GM12878 (cell line): Measurements from ENCODE around the gene HOXD11. TPM values are rescaled to one million over a fixed set of nuclear protein-coding genes. Genes with fewer than 3 reads are reported as not detected.

Source experiments
- ATAC-seq: fragments of 200-7000 bp; cut with Tn5 transposase; 3 replicates; pipeline ENCODE4 v1.9.1; 2020; ENCODE audit warnings: mild to moderate bottlenecking, moderate library complexity
- BruUV-seq: library from RNA; stranded (reverse); fragments of 400-500 nt; replicated peaks from 2 replicates; lab custom pipeline; 2021; lab: Mats Ljungman, UMichigan
- CTCF ChIA-PET: fragments of 300-600 bp; sonication (Branson Sonifier 250); formaldehyde crosslinking; extraction: SDS; loops from one replicate; lab custom pipeline; 2021; ENCODE audit warnings: inconsistent platforms; lab: Yijun Ruan, JAX
- POLR2A ChIA-PET: fragments of 350-600 bp; formaldehyde crosslinking; extraction: SDS; loops from one replicate; lab custom pipeline; 2021; ENCODE audit warnings: inconsistent platforms; lab: Charles Lee
- RAD21 ChIA-PET: fragments of 300-600 bp; sonication (Branson Sonifier 250); formaldehyde crosslinking; loops from one replicate; lab custom pipeline; 2023; ENCODE audit warnings: antibody characterized with exemption; ENCODE audit not compliant: unreplicated experiment; lab: Charles Lee
- SMC1A ChIA-PET: fragments of 300-600 bp; sonication (Branson Sonifier 250); formaldehyde crosslinking; loops from one replicate; lab custom pipeline; 2023; ENCODE audit not compliant: unreplicated experiment, uncharacterized antibody; lab: Charles Lee
- DNase-seq: peaks from one replicate; pipeline ENCODE4 v3.0.0-alpha.2; 2011; ENCODE audit warnings: low read depth, low spot score
- FAIRE-seq: peaks from 3 replicates; lab custom pipeline; 2011; peaks lifted over from hg19 to GRCh38; lab: Jason Lieb, UNC
- H2AFZ ChIP-seq: 2 replicates; pipeline ENCODE4 v1.6.0; 2011; ENCODE audit warnings: low read depth, low read length, control low read depth; ENCODE audit not compliant: control insufficient read depth
- H3K27ac ChIP-seq: 2 replicates; pipeline ENCODE4 v1.5.1; 2011; ENCODE audit warnings: control low read depth; ENCODE audit not compliant: control insufficient read depth, insufficient read depth
- H3K27me3 ChIP-seq, 2 experiments: replicated peaks in 1 of 2; 2 replicates each; pipeline versions ENCODE4 v1.6.0 to v1.6.1; 2011; ENCODE audit warnings: low read length in 1 of 2; ENCODE audit not compliant: control insufficient read depth in 2 of 2, insufficient read depth in 2 of 2
- H3K36me3 ChIP-seq, 2 experiments: 2 replicates each; pipeline ENCODE4 v1.5.1; 2011; ENCODE audit warnings: low read length in 1 of 2; ENCODE audit not compliant: control insufficient read depth in 2 of 2, insufficient read depth in 2 of 2
- H3K4me1 ChIP-seq: 2 replicates; pipeline ENCODE4 v1.6.1; 2011; ENCODE audit warnings: mild to moderate bottlenecking, low read length, moderate library complexity, mixed read lengths; ENCODE audit not compliant: control insufficient read depth, insufficient read depth
- H3K4me2 ChIP-seq: 2 replicates; pipeline ENCODE4 v1.6.0; 2011; ENCODE audit warnings: control low read depth; ENCODE audit not compliant: control insufficient read depth, insufficient read depth
- H3K4me3 ChIP-seq: fragments of 200-600 bp; sonication (generic); 2 replicates; pipeline ENCODE4 v1.5.1; 2016
- H3K79me2 ChIP-seq: 2 replicates; pipeline ENCODE4 v1.6.0; 2011; ENCODE audit warnings: low read length; ENCODE audit not compliant: control insufficient read depth, insufficient read depth
- H3K9ac ChIP-seq: 2 replicates; pipeline ENCODE4 v1.8.0; 2011; ENCODE audit warnings: low read length, control low read depth, mixed read lengths; ENCODE audit not compliant: control insufficient read depth, insufficient read depth
- H3K9me3 ChIP-seq: replicated peaks from 3 replicates; pipeline ENCODE4 v1.5.1; 2011; ENCODE audit warnings: mild to moderate bottlenecking, low read length; ENCODE audit not compliant: control insufficient read depth, insufficient read depth
- H4K20me1 ChIP-seq: 2 replicates; pipeline ENCODE4 v1.6.0; 2011; ENCODE audit not compliant: control insufficient read depth, insufficient read depth
- DPF2 ChIP-seq: fragments of 450-650 bp; IDR thresholded peaks from 2 replicates; pipeline ENCODE4 v1.6.1; 2017; ENCODE audit warnings: mild to moderate bottlenecking
- HDGF ChIP-seq: fragments of 450-650 bp; IDR thresholded peaks from 2 replicates; pipeline ENCODE4 v1.6.1; 2016; ENCODE audit warnings: antibody characterized with exemption
- MYB ChIP-seq: fragments of 150-350 bp; IDR thresholded peaks from 2 replicates; pipeline ENCODE4 v1.6.1; 2014; ENCODE audit warnings: mild to moderate bottlenecking, low read depth, low read length, borderline replicate concordance
- RAD21 ChIP-seq: IDR thresholded peaks from 2 replicates; pipeline ENCODE4 v1.6.1; 2011; ENCODE audit warnings: mild to moderate bottlenecking, low read depth, low read length, moderate library complexity; ENCODE audit not compliant: insufficient read depth
- RB1 ChIP-seq: fragments of 450-650 bp; formaldehyde crosslinking; IDR thresholded peaks from 2 replicates; pipeline ENCODE4 v1.6.1; 2017; ENCODE audit warnings: mild to moderate bottlenecking, borderline replicate concordance
- SREBF1 ChIP-seq: IDR thresholded peaks from 2 replicates; pipeline ENCODE4 v1.6.1; 2012; ENCODE audit warnings: mild to moderate bottlenecking, low read length
- WGBS: methylation state at CpG from one replicate; pipeline ENCODE4 v1.1.6; 2016; ENCODE audit warnings: low lambda C conversion rate; ENCODE audit not compliant: insufficient replicate concordance, insufficient coverage; ENCODE audit errors: missing lambda C conversion rate; 5-methylcytosine and 5-hydroxymethylcytosine counted together
- in situ Hi-C: fragments of 300-500 bp; cut with MboI; formaldehyde crosslinking; loops from 9 replicates; pipeline ENCODE4 v1.14.3; 2018; ENCODE audit warnings: mixed read lengths
- intact Hi-C: fragments of 100-400 bp; cut with micrococcal nuclease; formaldehyde crosslinking; loops from one replicate; pipeline ENCODE4 v1.14.2; 2022; ENCODE audit not compliant: unreplicated experiment
- polyA plus RNA-seq, 11 experiments: library from polyadenylated mRNA; depleted of rRNA in 4 of 11; unstranded in 6 of 11; stranded (reverse) in 5 of 11; fragments of >200 nt; fragmentation: Nextera tagmentation in 4 of 11; fragmentation: Illumina TruSeq in 1 of 11; extraction: Ambion mirVana in 4 of 11; extraction: Trizol in 1 of 11; gene quantifications; 1 replicate in 1 of 11; 2 replicates in 10 of 11; pipeline versions ENCODE4 v1.2.1 to v1.2.3, GENCODE V29; 2011 to 2016; ENCODE audit warnings: inconsistent platforms in 2 of 11, missing spikeins in 2 of 11, low read depth in 1 of 11
- total RNA-seq, 4 experiments: library from RNA; depleted of rRNA in 3 of 4; stranded (reverse); fragments of >200 nt in 3 of 4; fragmentation: Illumina TruSeq in 1 of 4; extraction: Trizol in 1 of 4; gene quantifications; 2 replicates each; pipeline versions ENCODE4 v1.2.1 to v1.2.3, GENCODE V29; 2013 to 2021
- TF ChIP-seq, protein P1 (sequence below): IDR thresholded peaks from 2 replicates; pipeline ENCODE4 v1.6.1; 2012; ENCODE audit warnings: low read depth, low read length, improper control_type of control experiment

Gene HOXD11
- total and polyA plus RNA-seq, 10 of the 15 experiments (the other 5 are each of a cell fraction or from before 2014, with no cell fraction given) = not detected

DNA sequence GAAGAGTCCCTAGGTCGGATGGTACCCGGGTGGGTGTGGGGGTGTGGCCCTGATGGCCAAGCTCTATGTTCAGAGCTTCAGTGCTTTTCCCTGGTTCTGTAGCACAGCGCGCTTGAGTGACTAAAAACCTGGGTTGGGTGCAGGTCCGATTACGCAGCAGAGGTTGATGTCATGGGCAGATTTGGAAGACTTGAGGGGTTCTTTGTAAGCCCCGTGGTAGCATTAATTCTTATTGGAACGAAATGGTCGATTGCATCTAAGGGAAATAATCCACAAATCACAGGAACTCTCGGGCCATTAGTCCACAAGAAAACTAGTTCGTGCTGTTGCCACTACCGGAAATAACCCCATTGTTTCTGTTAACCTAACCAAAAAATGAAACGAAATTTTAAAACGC is 31.4 kb downstream of the HOXD11 start:
- intact Hi-C loops (no loop called here), in situ Hi-C loops (loop anchor here (25.0 kb wide), 1 partner anchor 1199 kb away; no protein-coding TSS in a partner anchor)
- no peaks in the 10 kb centered on the region for H3K4me1 ChIP-seq
- ChIA-PET SMC1A (interaction anchor here (3.3 to 5.3 kb wide), 2 partner anchors 316 to 415 kb away, joined by 47 to 58 read pairs; no protein-coding TSS in a partner anchor), CTCF (interaction anchor here (0.7 to 8.6 kb wide), 7 partner anchors 11 to 1010 kb away, joined by 3 to 157 read pairs (median 35); no protein-coding TSS in a partner anchor), POLR2A (no interaction called here), RAD21 (interaction anchor here (1.0 to 3.7 kb wide), 3 partner anchors 316 to 498 kb away, joined by 4 to 76 read pairs (median 11); no protein-coding TSS in a partner anchor)
- H3K4me3 ChIP-seq = no peak overlapping the region
- H3K9me3 ChIP-seq = no peaks in the 10 kb centered on the region; the same call in 2 of the 3 replicates
- no peak overlapping the region for H3K27ac ChIP-seq
- no peak overlapping the region for H2AFZ ChIP-seq
- BruUV-seq = no TSS peak
- DNase-seq = no peak
- no peak for ATAC-seq
- H3K9ac ChIP-seq = no peak overlapping the region
- no peaks in the 10 kb centered on the region for H3K36me3 ChIP-seq
- TF ChIP-seq, protein P1, sequence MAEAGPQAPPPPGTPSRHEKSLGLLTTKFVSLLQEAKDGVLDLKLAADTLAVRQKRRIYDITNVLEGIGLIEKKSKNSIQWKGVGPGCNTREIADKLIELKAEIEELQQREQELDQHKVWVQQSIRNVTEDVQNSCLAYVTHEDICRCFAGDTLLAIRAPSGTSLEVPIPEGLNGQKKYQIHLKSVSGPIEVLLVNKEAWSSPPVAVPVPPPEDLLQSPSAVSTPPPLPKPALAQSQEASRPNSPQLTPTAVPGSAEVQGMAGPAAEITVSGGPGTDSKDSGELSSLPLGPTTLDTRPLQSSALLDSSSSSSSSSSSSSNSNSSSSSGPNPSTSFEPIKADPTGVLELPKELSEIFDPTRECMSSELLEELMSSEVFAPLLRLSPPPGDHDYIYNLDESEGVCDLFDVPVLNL = no peak
- TF ChIP-seq MYB (no peak), SREBF1 (no peak), DPF2 (no peak), HDGF (no peak), RB1 (no peak), RAD21 (no peak)
- 25% methylated on average over 14 of the region's 14 CpGs for WGBS
- no peak for FAIRE-seq
- H3K4me2 ChIP-seq = no peak overlapping the region
- peaks cover 2 to 11% of the 10 kb centered on the region in 2 experiments for H3K27me3 ChIP-seq
- H3K79me2 ChIP-seq = no peaks in the 10 kb centered on the region
- H4K20me1 ChIP-seq = no peaks in the 10 kb centered on the region
